Measurements from ENCODE around the gene CLEC4G.

CLEC4G gene

DNA sequence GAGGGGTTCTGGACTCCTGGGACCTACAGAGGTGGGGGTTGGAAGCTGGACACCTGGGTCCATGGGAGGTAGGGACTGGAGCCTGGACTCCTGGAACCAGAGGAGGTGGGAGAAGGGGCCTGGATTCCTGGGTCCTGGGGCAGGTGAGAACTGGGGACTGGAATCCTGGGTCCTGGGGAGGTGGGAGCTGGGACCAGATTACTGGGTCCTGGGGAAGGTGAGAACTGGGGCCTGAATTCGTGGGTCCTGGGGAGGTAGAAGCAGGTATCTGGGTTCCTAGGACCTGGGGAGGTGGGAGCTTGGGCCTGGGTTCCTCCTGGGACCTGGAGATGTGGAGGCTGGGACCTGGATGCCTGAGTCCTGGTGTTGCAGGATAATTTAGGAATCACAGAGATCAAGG lies 31.8 kb upstream of the CLEC4G start:
- Histone ChIP-seq H4K20me1 (ENCODE audit: insufficient read depth, low read length) (no peaks in the 10 kb centered on the region), H3K9me2 (replicated peaks; ENCODE audit: insufficient read depth, low read length) (no peaks in the 10 kb centered on the region), H3K4me1 (ENCODE audit: low read length) (no peaks in the 10 kb centered on the region), H3K79me2 (ENCODE audit: low read length) (no peaks in the 10 kb centered on the region), H3K27me3 (replicated peaks; ENCODE audit: insufficient read depth, low read length) (peaks cover 71% of the 10 kb centered on the region), H3K27ac (ENCODE audit: low read length) (no peak overlapping the region), H3K36me3 (replicated peaks; ENCODE audit: insufficient read depth, low read length) (no peaks in the 10 kb centered on the region), H3K4me2 (ENCODE audit: low read depth, low read length) (no peak overlapping the region), H3K9me3 (replicated peaks; ENCODE audit: insufficient read depth, low read length) (no peaks in the 10 kb centered on the region), H2AFZ (ENCODE audit: low read length) (no peak overlapping the region), H3K4me3 (ENCODE audit: low read length) (no peak overlapping the region), H3F3A (ENCODE audit: insufficient read depth, low read length) (no peaks in the 10 kb centered on the region), H3K9ac (ENCODE audit: low read length) (no peak overlapping the region)
- TF ChIP-seq, protein P1, sequence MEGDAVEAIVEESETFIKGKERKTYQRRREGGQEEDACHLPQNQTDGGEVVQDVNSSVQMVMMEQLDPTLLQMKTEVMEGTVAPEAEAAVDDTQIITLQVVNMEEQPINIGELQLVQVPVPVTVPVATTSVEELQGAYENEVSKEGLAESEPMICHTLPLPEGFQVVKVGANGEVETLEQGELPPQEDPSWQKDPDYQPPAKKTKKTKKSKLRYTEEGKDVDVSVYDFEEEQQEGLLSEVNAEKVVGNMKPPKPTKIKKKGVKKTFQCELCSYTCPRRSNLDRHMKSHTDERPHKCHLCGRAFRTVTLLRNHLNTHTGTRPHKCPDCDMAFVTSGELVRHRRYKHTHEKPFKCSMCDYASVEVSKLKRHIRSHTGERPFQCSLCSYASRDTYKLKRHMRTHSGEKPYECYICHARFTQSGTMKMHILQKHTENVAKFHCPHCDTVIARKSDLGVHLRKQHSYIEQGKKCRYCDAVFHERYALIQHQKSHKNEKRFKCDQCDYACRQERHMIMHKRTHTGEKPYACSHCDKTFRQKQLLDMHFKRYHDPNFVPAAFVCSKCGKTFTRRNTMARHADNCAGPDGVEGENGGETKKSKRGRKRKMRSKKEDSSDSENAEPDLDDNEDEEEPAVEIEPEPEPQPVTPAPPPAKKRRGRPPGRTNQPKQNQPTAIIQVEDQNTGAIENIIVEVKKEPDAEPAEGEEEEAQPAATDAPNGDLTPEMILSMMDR (IDR thresholded peaks at IDR 0.05; ENCODE audit: low read length) = no peak
- TF ChIP-seq EZH2phosphoT487 (IDR thresholded peaks at IDR 0.05; ENCODE audit: low read length) (no peak), EZH2 (optimal IDR thresholded peaks at IDR 0.05; ENCODE audit: low read depth, low read length) (no peak)
- DNase-seq = no peak

DNA sequence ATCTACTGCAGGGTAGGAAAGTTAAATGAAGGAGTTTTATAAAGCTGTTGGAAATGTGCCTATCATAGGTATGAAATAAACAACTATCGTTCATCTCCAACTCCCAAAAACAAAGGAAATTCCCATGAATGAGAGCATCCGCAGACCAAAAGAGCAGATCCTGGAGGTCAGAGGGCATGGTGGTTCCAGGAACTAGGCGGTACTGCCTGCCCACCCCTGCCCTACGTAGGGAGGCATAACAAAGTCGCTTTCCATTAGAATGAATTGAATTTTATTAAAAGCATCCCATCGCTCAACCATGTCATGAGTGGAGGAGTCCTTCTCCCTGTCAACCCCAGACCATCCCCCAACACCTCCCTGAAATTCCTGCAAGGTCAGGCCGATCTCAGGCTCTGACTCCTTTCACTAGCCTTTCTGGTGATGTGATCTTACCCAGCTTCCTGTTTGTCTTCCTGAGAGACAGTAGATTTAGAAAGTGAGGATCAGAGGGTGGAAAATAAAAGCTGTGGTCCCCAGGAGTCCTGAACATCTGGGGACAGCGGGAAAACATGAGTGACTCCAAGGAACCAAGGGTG lies 30.9 kb upstream of the CLEC4G start, which contains the start of gene CLEC4M:
Gene CLEC4M (plus strand): TSS at position 525 of the 575 bp plus-strand sequence. CDS start 24 bp downstream, at position 549.
- Histone ChIP-seq H3K79me2 (ENCODE audit: low read length) (no peaks in the 10 kb centered on the region), H3K4me1 (ENCODE audit: low read length) (no peaks in the 10 kb centered on the region), H3F3A (ENCODE audit: insufficient read depth, low read length) (no peaks in the 10 kb centered on the region), H3K27ac (ENCODE audit: low read length) (no peak within 1 kb of the TSS), H3K36me3 (replicated peaks; ENCODE audit: insufficient read depth, low read length) (no peaks in the 10 kb centered on the region), H4K20me1 (ENCODE audit: insufficient read depth, low read length) (no peaks in the 10 kb centered on the region), H3K9me3 (replicated peaks; ENCODE audit: insufficient read depth, low read length) (no peaks in the 10 kb centered on the region), H3K9ac (ENCODE audit: low read length) (no peak within 1 kb of the TSS), H3K9me2 (replicated peaks; ENCODE audit: insufficient read depth, low read length) (no peaks in the 10 kb centered on the region), H3K4me2 (ENCODE audit: low read depth, low read length) (no peak within 1 kb of the TSS), H3K27me3 (replicated peaks; ENCODE audit: insufficient read depth, low read length) (peaks cover 64% of the 10 kb centered on the region), H2AFZ (ENCODE audit: low read length) (no peak within 1 kb of the TSS), H3K4me3 (ENCODE audit: low read length) (no peak within 1 kb of the TSS)
- DNase-seq = no peak
- TF ChIP-seq EZH2 (optimal IDR thresholded peaks at IDR 0.05; ENCODE audit: low read depth, low read length) (no peak), EZH2phosphoT487 (IDR thresholded peaks at IDR 0.05; ENCODE audit: low read length) (no peak)

- H3K4me1 ChIP-seq (ENCODE audit: low read length) = no peaks in the 10 kb centered on the region
- H3K27me3 ChIP-seq (replicated peaks; ENCODE audit: insufficient read depth, low read length) = peaks cover 76% of the 10 kb centered on the region
- no peak overlapping the region for H3K4me2 ChIP-seq (ENCODE audit: low read depth, low read length)
- no peaks in the 10 kb centered on the region for H3K79me2 ChIP-seq (ENCODE audit: low read length)
- no peak overlapping the region for H2AFZ ChIP-seq (ENCODE audit: low read length)
- H3K9me3 ChIP-seq (replicated peaks; ENCODE audit: insufficient read depth, low read length) = no peaks in the 10 kb centered on the region
- H3K9me2 ChIP-seq (replicated peaks; ENCODE audit: insufficient read depth, low read length) = no peaks in the 10 kb centered on the region
- H3F3A ChIP-seq (ENCODE audit: insufficient read depth, low read length) = no peaks in the 10 kb centered on the region
- TF ChIP-seq EZH2phosphoT487 (IDR thresholded peaks at IDR 0.05; ENCODE audit: low read length) (no peak), EZH2 (optimal IDR thresholded peaks at IDR 0.05; ENCODE audit: low read depth, low read length) (no peak)
- TF ChIP-seq, protein P1 (IDR thresholded peaks at IDR 0.05; ENCODE audit: low read length) = no peak
- no peak for DNase-seq
- H3K4me3 ChIP-seq (ENCODE audit: low read length) = no peak overlapping the region
- H3K27ac ChIP-seq (ENCODE audit: low read length) = no peak overlapping the region
- no peak overlapping the region for H3K9ac ChIP-seq (ENCODE audit: low read length)
- no peaks in the 10 kb centered on the region for H4K20me1 ChIP-seq (ENCODE audit: insufficient read depth, low read length)
- no peaks in the 10 kb centered on the region for H3K36me3 ChIP-seq (replicated peaks; ENCODE audit: insufficient read depth, low read length)
Observed at GRCh38 chr19:7759156-7759555, 27.2 kb upstream of the CLEC4G start.

DNA sequence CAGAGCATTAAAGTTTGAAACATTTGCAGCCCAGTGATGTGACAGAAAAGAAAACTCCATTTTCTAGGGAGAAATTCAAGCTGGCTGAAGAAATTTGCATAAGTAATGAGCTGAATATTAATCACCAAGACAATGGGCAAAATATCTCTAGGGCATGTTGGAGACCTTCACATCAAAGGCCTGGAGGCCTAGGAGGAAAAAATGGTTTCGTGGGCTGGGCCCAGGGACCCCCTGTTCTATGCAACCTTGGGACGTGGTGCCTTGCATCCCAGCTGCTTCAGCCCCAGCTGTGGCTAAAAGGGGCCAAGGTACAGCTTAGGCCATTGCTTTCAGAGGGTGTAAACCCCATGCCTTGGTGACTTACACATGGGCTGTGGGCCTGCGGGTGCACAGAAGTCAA lies 25.4 kb upstream of the CLEC4G start:
- no peak overlapping the region for H3K9ac ChIP-seq (ENCODE audit: low read length)
- no peak for DNase-seq

More for the DNA sequence above, 25.4 kb upstream of the CLEC4G start:
- H3K27ac ChIP-seq (ENCODE audit: low read length) = no peak overlapping the region
- no peak overlapping the region for H3K4me2 ChIP-seq (ENCODE audit: low read depth, low read length)
- H3K4me1 ChIP-seq (ENCODE audit: low read length) = no peaks in the 10 kb centered on the region
- no peaks in the 10 kb centered on the region for H3K36me3 ChIP-seq (replicated peaks; ENCODE audit: insufficient read depth, low read length)
- no peaks in the 10 kb centered on the region for H4K20me1 ChIP-seq (ENCODE audit: insufficient read depth, low read length)
- no peaks in the 10 kb centered on the region for H3K79me2 ChIP-seq (ENCODE audit: low read length)
- TF ChIP-seq, protein P1 (IDR thresholded peaks at IDR 0.05; ENCODE audit: low read length) = no peak
- TF ChIP-seq EZH2phosphoT487 (IDR thresholded peaks at IDR 0.05; ENCODE audit: low read length) (no peak), EZH2 (optimal IDR thresholded peaks at IDR 0.05; ENCODE audit: low read depth, low read length) (no peak)
- H3K9me2 ChIP-seq (replicated peaks; ENCODE audit: insufficient read depth, low read length) = no peaks in the 10 kb centered on the region
- no peak overlapping the region for H3K4me3 ChIP-seq (ENCODE audit: low read length)
- no peaks in the 10 kb centered on the region for H3F3A ChIP-seq (ENCODE audit: insufficient read depth, low read length)
- peaks cover 77% of the 10 kb centered on the region for H3K27me3 ChIP-seq (replicated peaks; ENCODE audit: insufficient read depth, low read length)
- no peak overlapping the region for H2AFZ ChIP-seq (ENCODE audit: low read length)
- H3K9me3 ChIP-seq (replicated peaks; ENCODE audit: insufficient read depth, low read length) = no peaks in the 10 kb centered on the region
